ENCODE measurements around the gene BAZ2B. TPM values are rescaled to one million over a fixed set of nuclear protein-coding genes. Genes with fewer than 3 reads are reported as not detected.

Gene BAZ2B
- total and polyA plus RNA-seq, 2 of the 13 experiments (the other 11 are each of a cell fraction or from before 2014, with no cell fraction given), result 14.0 to 15.1 TPM

DNA sequence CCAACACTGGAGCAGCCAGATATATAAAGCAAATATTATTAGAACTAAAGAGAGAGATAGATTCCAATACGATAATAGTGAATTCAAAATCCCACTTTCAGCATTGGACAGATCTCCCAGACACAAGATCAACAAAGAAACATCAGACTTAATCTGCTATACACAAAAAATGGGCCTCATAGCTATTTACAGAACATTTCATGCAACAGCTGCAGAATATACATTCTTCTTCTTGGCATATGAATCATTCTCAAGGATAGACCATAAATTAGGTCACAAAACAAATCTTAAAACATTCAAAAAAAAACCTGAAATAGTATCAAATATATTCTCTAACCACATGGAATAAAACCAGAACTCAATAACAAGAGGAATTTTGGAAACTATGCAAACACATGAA, 23.8 kb upstream of the BAZ2B start:
- ATAC-seq (no peak), DNase-seq (ENCODE audit: low spot score) (no peak), FAIRE-seq (no peak)
- Histone ChIP-seq H3K9ac (ENCODE audit: insufficient read depth, low read depth, low read length) (no peak overlapping the region), H3K36me3 (replicated peaks in 1 of 2; ENCODE audit: control insufficient read depth in 1 of 2, insufficient read depth in 2 of 2, low read length in 2 of 2) (no peaks in the 10 kb centered on the region), H3K27me3 (ENCODE audit: control insufficient read depth in 1 of 2, insufficient read depth in 2 of 2, low read length in 2 of 2) (no peaks in the 10 kb centered on the region), H3K4me2 (ENCODE audit: low read depth, low read length) (no peak overlapping the region), H3K79me2 (ENCODE audit: insufficient read depth, low read length) (no peaks in the 10 kb centered on the region), H3K4me1 (ENCODE audit: insufficient read depth, low read length) (no peaks in the 10 kb centered on the region), H3K9me3 (ENCODE audit: low read length) (no peaks in the 10 kb centered on the region), H2AFZ (ENCODE audit: low read length) (no peak overlapping the region), H4K20me1 (ENCODE audit: insufficient read depth, low read length) (no peaks in the 10 kb centered on the region), H3K27ac (ENCODE audit: extremely low read length, insufficient read depth, low read length) (no peak overlapping the region), H3K4me3 (replicated peaks in 1 of 3; ENCODE audit: insufficient read depth in 1 of 3, low read depth in 2 of 3, low read length in 3 of 3) (no peak overlapping the region)
- ChIA-PET POLR2A (no interaction called here), CTCF (ENCODE audit: low intra/inter-chr PET ratio, low total read pairs) (no interaction called here)
- BruUV-seq (replicated peaks), result no TSS peak
- 5% methylated on average over 1 of the region's 1 CpG for WGBS (ENCODE audit: low lambda C conversion rate)
- intact Hi-C loops (cut with micrococcal nuclease; ENCODE audit: unreplicated experiment) (no loop called here), in situ Hi-C loops (cut with HindIII; ENCODE audit: extremely low pct_ligation_motif_present, low pct_unique_long_range_greater_than_20kb) (no loop called here)
- no peak for TF ChIP-seq ZNF775 (CRISPR knock-in tag; IDR thresholded peaks at IDR 0.05; ENCODE audit: borderline replicate concordance)
- no peak for TF ChIP-seq ZNF614 (CRISPR knock-in tag; IDR thresholded peaks at IDR 0.05; ENCODE audit: borderline replicate concordance)
- TF ChIP-seq TCF7 (IDR thresholded peaks at IDR 0.05; ENCODE audit: low read depth), result no peak
- no peak for TF ChIP-seq ZNF333 (CRISPR knock-in tag; IDR thresholded peaks at IDR 0.05; ENCODE audit: borderline replicate concordance)
- TF ChIP-seq KMT2A (CRISPR knock-in tag; IDR thresholded peaks at IDR 0.05), result no peak
- TF ChIP-seq, protein P1, sequence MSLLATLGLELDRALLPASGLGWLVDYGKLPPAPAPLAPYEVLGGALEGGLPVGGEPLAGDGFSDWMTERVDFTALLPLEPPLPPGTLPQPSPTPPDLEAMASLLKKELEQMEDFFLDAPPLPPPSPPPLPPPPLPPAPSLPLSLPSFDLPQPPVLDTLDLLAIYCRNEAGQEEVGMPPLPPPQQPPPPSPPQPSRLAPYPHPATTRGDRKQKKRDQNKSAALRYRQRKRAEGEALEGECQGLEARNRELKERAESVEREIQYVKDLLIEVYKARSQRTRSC (CRISPR knock-in tag; IDR thresholded peaks at IDR 0.05; ENCODE audit: low read depth), result no peak
- TF ChIP-seq PHF8 (CRISPR knock-in tag; IDR thresholded peaks at IDR 0.05), result no peak

- intact Hi-C loops (cut with micrococcal nuclease; ENCODE audit: unreplicated experiment), result no loop called here
- CTCF ChIA-PET (ENCODE audit: low intra/inter-chr PET ratio, low total read pairs), result no interaction called here
- no TSS peak for BruUV-seq (replicated peaks)
- Histone ChIP-seq H3K9ac (ENCODE audit: insufficient read depth, low read depth, low read length) (no peak overlapping the region), H3K4me3 (replicated peaks in 1 of 3; ENCODE audit: insufficient read depth in 1 of 3, low read depth in 2 of 3, low read length in 3 of 3) (no peak overlapping the region), H3K27me3 (ENCODE audit: control insufficient read depth in 1 of 2, insufficient read depth in 2 of 2, low read length in 2 of 2) (no peaks in the 10 kb centered on the region), H3K4me2 (ENCODE audit: low read depth, low read length) (no peak overlapping the region), H3K4me1 (ENCODE audit: insufficient read depth, low read length) (no peaks in the 10 kb centered on the region), H3K27ac (ENCODE audit: extremely low read length, insufficient read depth, low read length) (no peak overlapping the region), H4K20me1 (ENCODE audit: insufficient read depth, low read length) (no peaks in the 10 kb centered on the region), H2AFZ (ENCODE audit: low read length) (no peak overlapping the region), H3K9me3 (ENCODE audit: low read length) (no peaks in the 10 kb centered on the region), H3K79me2 (ENCODE audit: insufficient read depth, low read length) (no peaks in the 10 kb centered on the region), H3K36me3 (replicated peaks in 1 of 2; ENCODE audit: control insufficient read depth in 1 of 2, insufficient read depth in 2 of 2, low read length in 2 of 2) (no peaks in the 10 kb centered on the region)
- POLR2A ChIA-PET, result no interaction called here
- no peak for ATAC-seq
- no peak for DNase-seq (ENCODE audit: low spot score)
- in situ Hi-C loops (cut with HindIII; ENCODE audit: extremely low pct_ligation_motif_present, low pct_unique_long_range_greater_than_20kb), result no loop called here
- FAIRE-seq, result no peak
- TF ChIP-seq MAFK (conservative IDR thresholded peaks at IDR 0.05 in 1 of 2, IDR thresholded peaks at IDR 0.05 in 1 of 2; ENCODE audit: low read length in 2 of 2) (no peak), MED13 (CRISPR knock-in tag; IDR thresholded peaks at IDR 0.05) (no peak), ZNF276 (CRISPR knock-in tag; IDR thresholded peaks at IDR 0.05; ENCODE audit: low read depth) (no peak), ZBTB4 (CRISPR knock-in tag; IDR thresholded peaks at IDR 0.05; ENCODE audit: borderline replicate concordance) (no peak), ZNF839 (CRISPR knock-in tag; IDR thresholded peaks at IDR 0.05; ENCODE audit: borderline replicate concordance) (no peak)
- TF ChIP-seq, protein P2, sequence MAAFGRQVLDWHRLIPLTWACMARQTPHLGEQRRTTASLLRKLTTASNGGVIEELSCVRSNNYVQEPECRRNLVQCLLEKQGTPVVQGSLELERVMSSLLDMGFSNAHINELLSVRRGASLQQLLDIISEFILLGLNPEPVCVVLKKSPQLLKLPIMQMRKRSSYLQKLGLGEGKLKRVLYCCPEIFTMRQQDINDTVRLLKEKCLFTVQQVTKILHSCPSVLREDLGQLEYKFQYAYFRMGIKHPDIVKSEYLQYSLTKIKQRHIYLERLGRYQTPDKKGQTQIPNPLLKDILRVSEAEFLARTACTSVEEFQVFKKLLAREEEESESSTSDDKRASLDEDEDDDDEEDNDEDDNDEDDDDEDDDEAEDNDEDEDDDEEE (CRISPR knock-in tag; IDR thresholded peaks at IDR 0.05), result no peak
Measured at GRCh38 chr2:159639712-159640111, 23.4 kb upstream of the BAZ2B start.
